Hepatocyte (in vitro differentiated cells): ENCODE data around the gene FBLN2. TPM values are rescaled to one million over a fixed set of nuclear protein-coding genes. Genes with fewer than 3 reads are reported as not detected.

Source experiments
- DNase-seq: peaks from one replicate; pipeline ENCODE4 v3.0.0-alpha.2; 2016; ENCODE audit warnings: low spot score
- H2AFZ ChIP-seq: fragments of 200-600 bp; sonication (generic); 2 replicates; pipeline ENCODE4 v1.6.0; 2016; ENCODE audit warnings: antibody characterized with exemption, mild to moderate bottlenecking
- H3K27ac ChIP-seq: fragments of 200-600 bp; sonication (generic); 2 replicates; pipeline ENCODE4 v1.5.1; 2016; ENCODE audit warnings: mild to moderate bottlenecking
- H3K27me3 ChIP-seq: fragments of 200-600 bp; sonication (generic); 2 replicates; pipeline ENCODE4 v1.6.1; 2016
- H3K36me3 ChIP-seq: fragments of 200-600 bp; sonication (generic); replicated peaks from 2 replicates; pipeline ENCODE4 v1.5.1; 2016; ENCODE audit warnings: low read depth; ENCODE audit not compliant: insufficient read depth
- H3K4me1 ChIP-seq: fragments of 200-600 bp; sonication (generic); 2 replicates; pipeline ENCODE4 v1.5.1; 2016; ENCODE audit warnings: mild to moderate bottlenecking, moderate library complexity; ENCODE audit not compliant: insufficient read depth
- H3K4me2 ChIP-seq: fragments of 200-600 bp; sonication (generic); 2 replicates; pipeline ENCODE4 v1.6.0; 2016
- H3K4me3 ChIP-seq: fragments of 200-600 bp; sonication (generic); 2 replicates; pipeline ENCODE4 v1.5.1; 2016; ENCODE audit warnings: mild to moderate bottlenecking
- H3K79me2 ChIP-seq: fragments of 200-600 bp; sonication (generic); 2 replicates; pipeline ENCODE4 v1.6.0; 2017; ENCODE audit warnings: mild to moderate bottlenecking
- H3K9me2 ChIP-seq: fragments of 200-600 bp; sonication (generic); replicated peaks from 2 replicates; pipeline ENCODE4 v1.6.0; 2017; ENCODE audit warnings: mild to moderate bottlenecking; ENCODE audit not compliant: insufficient read depth
- H3K9me3 ChIP-seq: fragments of 200-600 bp; sonication (generic); 2 replicates; pipeline ENCODE4 v1.5.1; 2016; ENCODE audit warnings: low read depth, mild to moderate bottlenecking
- H4K20me1 ChIP-seq: fragments of 200-600 bp; sonication (generic); 2 replicates; pipeline ENCODE4 v1.6.0; 2016; ENCODE audit warnings: mild to moderate bottlenecking; ENCODE audit not compliant: insufficient read depth, poor library complexity, severe bottlenecking
- CTCF ChIP-seq: fragments of 200-600 bp; sonication (generic); IDR thresholded peaks from 2 replicates; pipeline ENCODE4 v1.5.1; 2016; ENCODE audit warnings: antibody characterized with exemption, mild to moderate bottlenecking; ENCODE audit not compliant: poor library complexity
- EZH2 ChIP-seq: fragments of 200-600 bp; sonication (generic); IDR thresholded peaks from 2 replicates; pipeline ENCODE4 v1.6.1; 2016; ENCODE audit warnings: antibody characterized with exemption, mild to moderate bottlenecking, borderline replicate concordance
- EZH2phosphoT487 ChIP-seq: fragments of 200-600 bp; sonication (generic); IDR thresholded peaks from one replicate; pipeline ENCODE4 v1.6.1; 2018; ENCODE audit warnings: antibody characterized with exemption, mild to moderate bottlenecking, low read depth, moderate library complexity; ENCODE audit not compliant: unreplicated experiment, severe bottlenecking
- WGBS: methylation state at CpG from one replicate; pipeline ENCODE4 v1.1.6; 2016; ENCODE audit warnings: low lambda C conversion rate; ENCODE audit errors: missing lambda C conversion rate; 5-methylcytosine and 5-hydroxymethylcytosine counted together
- polyA plus RNA-seq: library from polyadenylated mRNA; unstranded; fragments of >200 nt; fragmentation: Nextera tagmentation; extraction: Ambion mirVana; gene quantifications from 2 replicates; pipeline ENCODE4 v1.2.1, GENCODE V29; 2016
- total RNA-seq: library from RNA; depleted of rRNA; stranded (reverse); fragments of >200 nt; gene quantifications from 2 replicates; pipeline ENCODE4 v1.2.3, GENCODE V29; 2014

The FBLN2 gene
- total and polyA plus RNA-seq, 2 experiments from 2014 or later, result 75.8 to 76.2 TPM

- WGBS, result 86% methylated on average over 12 of the region's 12 CpGs
- peaks cover 26% of the 10 kb centered on the region for H3K27me3 ChIP-seq
- TF ChIP-seq CTCF (no peak), EZH2phosphoT487 (no peak), EZH2 (no peak)
These were observed 110.5 kb downstream of the FBLN2 start for GRCh38 chr3:13659221-13659969.

GRCh38 chr3:13660042-13660874, 111.3 kb downstream of the FBLN2 start:
- no peaks in the 10 kb centered on the region for H3K79me2 ChIP-seq
- no peak overlapping the region for H3K4me3 ChIP-seq
- no peaks in the 10 kb centered on the region for H3K9me3 ChIP-seq
- H3K36me3 ChIP-seq, result no peaks in the 10 kb centered on the region
- no peaks in the 10 kb centered on the region for H4K20me1 ChIP-seq
- no peaks in the 10 kb centered on the region for H3K4me1 ChIP-seq
- H3K4me2 ChIP-seq, result no peak overlapping the region
- WGBS, result 90% methylated on average over 3 of the region's 3 CpGs
- no peak for DNase-seq
- no peak overlapping the region for H3K27ac ChIP-seq
- peaks cover 21% of the 10 kb centered on the region for H3K27me3 ChIP-seq
- no peak overlapping the region for H2AFZ ChIP-seq
- H3K9me2 ChIP-seq, result no peaks in the 10 kb centered on the region
- TF ChIP-seq EZH2 (no peak), EZH2phosphoT487 (no peak), CTCF (no peak)

More at GRCh38 chr3:13659221-13659969, 110.5 kb downstream of the FBLN2 start:
- H3K36me3 ChIP-seq, result no peaks in the 10 kb centered on the region
- DNase-seq, result no peak
- H3K27ac ChIP-seq, result no peak overlapping the region
- no peaks in the 10 kb centered on the region for H4K20me1 ChIP-seq
- H2AFZ ChIP-seq, result no peak overlapping the region
- no peak overlapping the region for H3K4me2 ChIP-seq
- no peaks in the 10 kb centered on the region for H3K9me2 ChIP-seq
- no peaks in the 10 kb centered on the region for H3K79me2 ChIP-seq
- H3K4me3 ChIP-seq, result no peak overlapping the region
- no peaks in the 10 kb centered on the region for H3K4me1 ChIP-seq
- no peaks in the 10 kb centered on the region for H3K9me3 ChIP-seq

- no peaks in the 10 kb centered on the region for H3K9me2 ChIP-seq
- DNase-seq, result no peak
- H2AFZ ChIP-seq, result no peak overlapping the region
- H3K9me3 ChIP-seq, result no peaks in the 10 kb centered on the region
- H3K27me3 ChIP-seq, result peaks cover 13% of the 10 kb centered on the region
- TF ChIP-seq CTCF (no peak), EZH2 (no peak), EZH2phosphoT487 (no peak)
- WGBS, result 70% methylated on average over 16 of the region's 16 CpGs
- H3K36me3 ChIP-seq, result no peaks in the 10 kb centered on the region
- H3K4me1 ChIP-seq, result no peaks in the 10 kb centered on the region
- no peaks in the 10 kb centered on the region for H4K20me1 ChIP-seq
- no peak overlapping the region for H3K4me3 ChIP-seq
- H3K4me2 ChIP-seq, result no peak overlapping the region
- no peak overlapping the region for H3K27ac ChIP-seq
- no peaks in the 10 kb centered on the region for H3K79me2 ChIP-seq
These were observed 112.2 kb downstream of the FBLN2 start for GRCh38 chr3:13661121-13661520.
